Tibial nerve (tissue), 4 donors: Measurements from ENCODE around the gene TCF12. TPM values are rescaled to one million over a fixed set of nuclear protein-coding genes. Genes with fewer than 3 reads are reported as not detected.

Experiments used
- DNase-seq, 2 donors: peaks; one replicate each; pipeline ENCODE4 v3.0.0-alpha.2; 2019; ENCODE audit warnings: low spot score in 2 of 2
- H3K27ac ChIP-seq, 4 donors: fragments of 200-600 bp; sonication (generic) in 3 of 4; one replicate each; pipeline ENCODE4 v1.5.1; 2017 to 2019; ENCODE audit warnings: mild to moderate bottlenecking in 1 of 4
- H3K27me3 ChIP-seq, 2 donors: fragments of 200-600 bp; sonication (generic) in 1 of 2; one replicate each; pipeline versions ENCODE4 v1.5.1 to v1.6.0; 2017 to 2019
- H3K36me3 ChIP-seq, 3 donors: fragments of 200-600 bp; sonication (generic); one replicate each; pipeline ENCODE4 v1.5.1; 2018 to 2019
- H3K4me1 ChIP-seq, 4 donors: fragments of 200-600 bp; sonication (generic) in 3 of 4; one replicate each; pipeline ENCODE4 v1.5.1; 2017 to 2019
- H3K4me3 ChIP-seq, 4 donors: fragments of 200-600 bp; sonication (generic) in 3 of 4; one replicate each; pipeline ENCODE4 v1.5.1; 2017 to 2019; ENCODE audit warnings: mild to moderate bottlenecking in 1 of 4, moderate library complexity in 1 of 4
- H3K9me3 ChIP-seq, 4 donors: fragments of 200-600 bp; sonication (generic) in 3 of 4; one replicate each; pipeline ENCODE4 v1.5.1; 2017 to 2019
- EP300 ChIP-seq, 2 donors: sonication (generic); formaldehyde crosslinking; IDR thresholded peaks; one replicate each; pipeline ENCODE4 v1.6.1; 2017; ENCODE audit warnings: antibody characterized with exemption in 2 of 2, mild to moderate bottlenecking in 1 of 2
- POLR2A ChIP-seq, 2 donors: fragments of 450-650 bp; IDR thresholded peaks; one replicate each; pipeline ENCODE4 v1.6.1; 2017; ENCODE audit warnings: antibody characterized with exemption in 2 of 2, mild to moderate bottlenecking in 2 of 2, moderate library complexity in 2 of 2
- WGBS, 2 donors: methylation state at CpG; one replicate each; pipeline ENCODE4 v1.1.5; 2018; 5-methylcytosine and 5-hydroxymethylcytosine counted together
- total RNA-seq, 4 donors: library from RNA; depleted of rRNA; stranded (reverse); fragments of >200 nt; gene quantifications; one replicate each; pipeline ENCODE4 v1.1.0, GENCODE V29; 2016
- TF ChIP-seq, protein P1 (sequence below), 5 experiments: fragments of 200-600 bp in 3 of 5; fragments of 450-650 bp in 2 of 5; sonication (generic) in 3 of 5; IDR thresholded peaks; one replicate each; pipeline ENCODE4 v1.5.1; 2016 to 2019; ENCODE audit warnings: antibody characterized with exemption in 5 of 5, mild to moderate bottlenecking in 3 of 5, moderate library complexity in 2 of 5

The TCF12 gene
- total RNA-seq, 4 donors from 2014 or later: 117 to 181 (median 174) TPM

DNA sequence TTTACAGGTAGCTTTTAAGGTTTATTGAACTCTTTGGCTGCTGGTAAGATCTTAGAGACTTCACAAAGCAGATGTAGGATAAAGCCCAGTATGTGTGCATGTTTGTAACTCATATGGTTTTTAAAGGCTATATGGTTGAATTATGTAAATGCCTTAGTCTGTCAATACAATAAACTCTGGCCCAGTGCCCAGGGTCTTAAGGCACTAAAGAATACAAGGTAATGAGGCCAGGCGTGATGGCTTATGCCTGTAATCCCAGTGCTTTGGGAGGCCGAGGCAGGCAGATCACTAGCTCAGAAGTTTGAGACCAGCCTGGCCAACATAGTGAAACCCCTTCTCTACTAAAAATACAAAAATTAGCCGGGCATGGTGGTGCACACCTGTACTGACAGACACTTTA lies 287.6 kb downstream of the TCF12 start:
- TF ChIP-seq, protein P1, sequence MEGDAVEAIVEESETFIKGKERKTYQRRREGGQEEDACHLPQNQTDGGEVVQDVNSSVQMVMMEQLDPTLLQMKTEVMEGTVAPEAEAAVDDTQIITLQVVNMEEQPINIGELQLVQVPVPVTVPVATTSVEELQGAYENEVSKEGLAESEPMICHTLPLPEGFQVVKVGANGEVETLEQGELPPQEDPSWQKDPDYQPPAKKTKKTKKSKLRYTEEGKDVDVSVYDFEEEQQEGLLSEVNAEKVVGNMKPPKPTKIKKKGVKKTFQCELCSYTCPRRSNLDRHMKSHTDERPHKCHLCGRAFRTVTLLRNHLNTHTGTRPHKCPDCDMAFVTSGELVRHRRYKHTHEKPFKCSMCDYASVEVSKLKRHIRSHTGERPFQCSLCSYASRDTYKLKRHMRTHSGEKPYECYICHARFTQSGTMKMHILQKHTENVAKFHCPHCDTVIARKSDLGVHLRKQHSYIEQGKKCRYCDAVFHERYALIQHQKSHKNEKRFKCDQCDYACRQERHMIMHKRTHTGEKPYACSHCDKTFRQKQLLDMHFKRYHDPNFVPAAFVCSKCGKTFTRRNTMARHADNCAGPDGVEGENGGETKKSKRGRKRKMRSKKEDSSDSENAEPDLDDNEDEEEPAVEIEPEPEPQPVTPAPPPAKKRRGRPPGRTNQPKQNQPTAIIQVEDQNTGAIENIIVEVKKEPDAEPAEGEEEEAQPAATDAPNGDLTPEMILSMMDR (IDR thresholded peaks at IDR 0.05): no peak
- TF ChIP-seq POLR2A (IDR thresholded peaks at IDR 0.05): no peak
- no peak for TF ChIP-seq EP300 (IDR thresholded peaks at IDR 0.05)
- H3K36me3 ChIP-seq: no peaks in the 10 kb centered on the region
- no peak overlapping the region for H3K4me3 ChIP-seq
- peaks cover 0 to 4% (median 0%) of the 10 kb centered on the region in 4 donors for H3K4me1 ChIP-seq
- no peaks in the 10 kb centered on the region for H3K9me3 ChIP-seq
- H3K27me3 ChIP-seq: no peaks in the 10 kb centered on the region
- WGBS, 2 donors: 93 to 96% methylated on average over 3 of the region's 3 CpGs
- H3K27ac ChIP-seq: no peak overlapping the region
- no peak for DNase-seq

GRCh38 chr15:57213862-57214261 lies 295.4 kb downstream of the TCF12 start:
- whole genome bisulfite sequencing, 2 donors: 26 to 29% methylated on average over 4 of the region's 4 CpGs
- H3K36me3 ChIP-seq: no peaks in the 10 kb centered on the region
- H3K27me3 ChIP-seq: no peaks in the 10 kb centered on the region
- no peak overlapping the region for H3K4me3 ChIP-seq
- peak in 1 of 2 donors; percentile 12 for DNase-seq
- peak overlapping the region in 2 of 4 donors; percentile 9 to 38 for H3K27ac ChIP-seq
- TF ChIP-seq, protein P1 (IDR thresholded peaks at IDR 0.05): peak; percentile 24 to 65 (median 44)
- no peak for TF ChIP-seq EP300 (IDR thresholded peaks at IDR 0.05)
- peaks cover 0 to 63% (median 26%) of the 10 kb centered on the region in 4 donors for H3K4me1 ChIP-seq
- no peaks in the 10 kb centered on the region for H3K9me3 ChIP-seq

DNA sequence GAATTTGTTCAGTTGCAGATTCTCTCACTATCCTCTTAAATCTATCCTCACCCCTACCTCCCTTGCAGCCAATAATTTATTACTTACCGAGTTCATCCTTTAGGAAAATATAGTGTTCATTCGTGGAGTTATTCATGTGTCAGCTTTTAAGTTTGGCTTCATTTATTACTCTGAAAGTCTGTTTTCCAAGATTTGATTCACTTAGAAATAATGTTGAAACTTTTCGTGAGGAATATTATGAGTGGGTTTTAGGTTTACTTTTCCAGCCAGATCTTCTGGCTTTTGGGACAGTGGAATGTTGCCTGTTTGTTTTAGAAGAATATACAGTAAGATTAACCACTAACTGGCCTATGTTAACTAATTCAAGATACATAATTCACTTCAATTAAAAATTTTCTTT lies 296.9 kb downstream of the TCF12 start:
- Histone ChIP-seq H3K4me1 (peaks cover 0 to 75% (median 32%) of the 10 kb centered on the region in 4 donors), H3K27me3 (no peaks in the 10 kb centered on the region), H3K4me3 (no peak overlapping the region), H3K36me3 (no peaks in the 10 kb centered on the region), H3K27ac (peak overlapping the region in 2 of 4 donors; percentile 31 to 34), H3K9me3 (no peaks in the 10 kb centered on the region)
- DNase-seq: no peak
- 20 to 25% methylated on average over 3 of the region's 3 CpGs for WGBS, 2 donors
- TF ChIP-seq, protein P1 (IDR thresholded peaks at IDR 0.05): no peak
- TF ChIP-seq EP300 (IDR thresholded peaks at IDR 0.05): no peak
- TF ChIP-seq POLR2A (IDR thresholded peaks at IDR 0.05): no peak

DNA sequence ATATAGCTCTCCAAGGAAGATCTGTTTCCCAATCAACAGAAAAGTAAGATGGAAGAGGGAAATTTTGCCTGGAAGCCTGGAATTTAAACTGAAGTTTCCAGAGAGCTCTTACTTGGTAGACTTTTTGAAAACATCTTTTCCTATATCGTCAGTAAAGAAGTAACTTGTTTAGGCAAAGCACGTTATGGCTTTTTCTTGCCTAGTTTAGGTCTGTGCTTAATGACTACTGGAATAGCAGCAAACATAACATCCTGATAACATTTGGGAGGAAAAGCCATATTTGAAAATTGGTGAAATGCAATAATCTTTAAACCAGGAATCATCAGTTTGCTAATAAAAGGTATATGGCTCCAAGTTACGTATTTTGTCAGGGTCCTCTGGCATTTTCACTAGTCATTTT lies 297.4 kb downstream of the TCF12 start:
- Histone ChIP-seq H3K27me3 (no peaks in the 10 kb centered on the region), H3K36me3 (no peaks in the 10 kb centered on the region), H3K9me3 (no peaks in the 10 kb centered on the region), H3K4me3 (no peak overlapping the region), H3K27ac (peak overlapping the region in 2 of 4 donors; percentile 31 to 34), H3K4me1 (peaks cover 0 to 79% (median 32%) of the 10 kb centered on the region in 4 donors)
- no peak for DNase-seq
- TF ChIP-seq, protein P1 (IDR thresholded peaks at IDR 0.05): no peak
- no peak for TF ChIP-seq EP300 (IDR thresholded peaks at IDR 0.05)
- TF ChIP-seq POLR2A (IDR thresholded peaks at IDR 0.05): no peak
- WGBS, 2 donors: 63 to 72% methylated on average over 3 of the region's 3 CpGs

- H3K4me3 ChIP-seq: no peak overlapping the region
- H3K27ac ChIP-seq: peak overlapping the region in 2 of 4 donors; percentile 31 to 34
- no peaks in the 10 kb centered on the region for H3K36me3 ChIP-seq
- no peaks in the 10 kb centered on the region for H3K27me3 ChIP-seq
- WGBS, 2 donors: 27 to 33% methylated on average over 2 of the region's 2 CpGs
- no peak for TF ChIP-seq POLR2A (IDR thresholded peaks at IDR 0.05)
- TF ChIP-seq, protein P1 (IDR thresholded peaks at IDR 0.05): no peak
- no peak for TF ChIP-seq EP300 (IDR thresholded peaks at IDR 0.05)
- peaks cover 0 to 83% (median 32%) of the 10 kb centered on the region in 4 donors for H3K4me1 ChIP-seq
- no peaks in the 10 kb centered on the region for H3K9me3 ChIP-seq
- DNase-seq: no peak
Measured at GRCh38 chr15:57216288-57216687, 297.8 kb downstream of the TCF12 start.
